HepG2 (cell line): Measurements from ENCODE around the gene PREX1. TPM values are rescaled to one million over a fixed set of nuclear protein-coding genes. Genes with fewer than 3 reads are reported as not detected.

Experiments
- BCL6 ChIP-seq: IDR thresholded peaks from 2 replicates; pipeline ENCODE4 v1.6.1; 2016; ENCODE audit warnings: missing genetic modification reagents, missing compliant biosample characterization
- IRF2 ChIP-seq: IDR thresholded peaks from 2 replicates; pipeline ENCODE4 v1.6.1; 2018; ENCODE audit warnings: missing genetic modification reagents, missing compliant biosample characterization
- KLF16 ChIP-seq, 2 experiments: sonication (generic) in 1 of 2; formaldehyde crosslinking in 1 of 2; IDR thresholded peaks; 2 replicates each; pipeline versions ENCODE4 v1.6.1 to v1.8.0; 2016 to 2023; ENCODE audit warnings: missing genetic modification reagents in 2 of 2, missing compliant biosample characterization in 1 of 2
- KMT2A ChIP-seq: sonication (generic); formaldehyde crosslinking; IDR thresholded peaks from 2 replicates; pipeline ENCODE4 v1.4.0; 2020; ENCODE audit warnings: missing genetic modification reagents
- MAX ChIP-seq: IDR thresholded peaks from 2 replicates; pipeline ENCODE4 v1.6.1; 2012; ENCODE audit warnings: inconsistent platforms
- MTA1 ChIP-seq: sonication (generic); formaldehyde crosslinking; IDR thresholded peaks from 2 replicates; pipeline ENCODE4 v1.4.0; 2020; ENCODE audit warnings: missing genetic modification reagents, mild to moderate bottlenecking, borderline replicate concordance
- SMC3 ChIP-seq: IDR thresholded peaks from 2 replicates; pipeline ENCODE4 v1.6.1; 2011; ENCODE audit warnings: low read length, improper control_type of control experiment
- SOX5 ChIP-seq: IDR thresholded peaks from 2 replicates; pipeline ENCODE4 v1.6.1; 2016; ENCODE audit warnings: borderline replicate concordance
- THAP9 ChIP-seq: sonication (generic); formaldehyde crosslinking; IDR thresholded peaks from 2 replicates; pipeline ENCODE4; 2020; ENCODE audit warnings: missing genetic modification reagents, mild to moderate bottlenecking, borderline replicate concordance
- ZBTB10 ChIP-seq: sonication (generic); formaldehyde crosslinking; IDR thresholded peaks from 2 replicates; pipeline ENCODE4 v1.4.0; 2020; ENCODE audit warnings: missing genetic modification reagents, borderline replicate concordance
- ZFAT ChIP-seq: sonication (generic); formaldehyde crosslinking; conservative IDR thresholded peaks from 2 replicates; pipeline ENCODE4 v1.8.1; 2023; ENCODE audit warnings: missing genetic modification reagents, inconsistent platforms
- ZFP37 ChIP-seq: sonication (generic); formaldehyde crosslinking; IDR thresholded peaks from 2 replicates; pipeline ENCODE4 v1.4.0; 2020; ENCODE audit warnings: missing genetic modification reagents, borderline replicate concordance
- ZIK1 ChIP-seq: sonication (generic); formaldehyde crosslinking; IDR thresholded peaks from 2 replicates; pipeline ENCODE4 v1.5.0; 2020; ENCODE audit warnings: mild to moderate bottlenecking, low read depth, missing genetic modification reagents, borderline replicate concordance
- ZNF343 ChIP-seq: sonication (generic); formaldehyde crosslinking; IDR thresholded peaks from 2 replicates; pipeline ENCODE4 v1.4.0; 2020; ENCODE audit warnings: mild to moderate bottlenecking, missing genetic modification reagents
- ZNF556 ChIP-seq: sonication (generic); formaldehyde crosslinking; IDR thresholded peaks from 2 replicates; pipeline ENCODE4 v1.4.0; 2020; ENCODE audit warnings: mild to moderate bottlenecking, missing genetic modification reagents, borderline replicate concordance
- ZNF616 ChIP-seq: sonication (generic); formaldehyde crosslinking; IDR thresholded peaks from 2 replicates; pipeline ENCODE4 v1.5.0; 2020; ENCODE audit warnings: low read depth, mild to moderate bottlenecking, missing genetic modification reagents
- polyA plus RNA-seq, 8 experiments: library from polyadenylated mRNA; depleted of rRNA in 3 of 8; stranded (reverse) in 7 of 8; unstranded in 1 of 8; fragments of >200 nt; fragmentation: Illumina TruSeq in 4 of 8; extraction: Trizol in 4 of 8; gene quantifications; 2 replicates each; pipeline versions ENCODE4 v1.2.1 to v1.2.3, GENCODE V29; 2011 to 2016; ENCODE audit warnings: low read depth in 4 of 8, missing spikeins in 1 of 8, mixed read lengths in 1 of 8; ENCODE audit not compliant: insufficient read depth in 1 of 8
- total RNA-seq, 5 experiments: library from RNA; depleted of rRNA; stranded (reverse); fragments of >200 nt; fragmentation: Illumina TruSeq; extraction: Trizol; gene quantifications; 2 replicates each; pipeline ENCODE4 v1.2.3, GENCODE V29; 2016; ENCODE audit warnings: low read depth in 1 of 5
- TF ChIP-seq, protein P1 (sequence below): sonication (generic); formaldehyde crosslinking; IDR thresholded peaks from 2 replicates; pipeline ENCODE4 v1.4.0; 2020; ENCODE audit warnings: missing genetic modification reagents, mild to moderate bottlenecking, borderline replicate concordance
- TF ChIP-seq, protein P2 (sequence below): sonication (generic); formaldehyde crosslinking; IDR thresholded peaks from 2 replicates; pipeline ENCODE4 v1.5.0; 2020; ENCODE audit warnings: missing genetic modification reagents

The PREX1 gene
- total and polyA plus RNA-seq, 2 of the 13 experiments (the other 11 are each of a cell fraction or from before 2014, with no cell fraction given), result 0.02 to 0.04 TPM

DNA sequence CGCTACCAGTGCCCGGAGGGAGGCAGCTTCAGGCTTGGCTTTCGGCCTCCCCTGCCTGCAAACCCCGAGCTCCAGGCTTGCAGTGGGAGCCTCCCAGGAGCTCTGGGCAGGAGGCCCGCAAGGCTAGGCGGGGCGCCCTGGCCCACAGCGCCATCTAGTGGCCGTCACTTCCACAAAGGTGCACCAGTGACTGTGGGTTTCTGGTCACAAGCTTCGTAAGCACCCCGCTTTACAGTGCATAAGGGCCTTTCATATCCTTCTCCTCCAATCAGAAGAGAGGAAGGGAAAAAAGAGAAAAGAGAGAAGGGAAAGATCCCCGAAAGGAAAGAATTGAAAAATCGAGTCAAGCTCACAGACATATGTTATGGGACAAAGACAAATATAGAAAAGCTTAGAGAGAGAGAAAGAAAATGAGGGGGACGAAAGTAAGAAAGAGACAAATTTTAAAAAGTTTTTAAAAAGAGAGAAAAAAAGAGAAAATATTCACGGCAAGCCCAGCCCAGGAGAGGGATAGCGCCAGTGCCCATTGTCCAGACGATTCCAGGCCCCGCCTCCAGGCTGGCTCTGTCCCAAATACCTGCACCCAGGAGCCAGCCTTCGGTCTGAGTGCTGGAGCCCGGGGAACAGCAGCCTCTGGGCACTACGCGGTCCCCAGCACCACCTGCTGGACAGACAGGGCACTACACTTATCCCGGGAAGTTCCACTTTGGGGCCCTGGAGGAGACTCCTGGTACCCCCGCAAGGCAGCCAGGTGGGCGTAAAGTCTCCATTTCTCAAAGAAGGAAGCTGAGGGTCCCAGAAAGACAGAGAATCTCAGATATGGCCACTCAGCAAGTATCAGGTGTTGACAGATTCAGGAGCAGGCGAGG, 207.1 kb downstream of the PREX1 start (continued):
- TF ChIP-seq ZBTB10 (no peak), ZNF343 (CRISPR knock-in tag) (0 out of 2 replicates have a peak, but pooled peaks have one; percentile 34), ZNF616 (no peak), MTA1 (CRISPR knock-in tag) (peak; percentile 29; the same call in 1 of the 2 replicates), BCL6 (CRISPR knock-in tag) (peak; percentile 7; the same call in 1 of the 2 replicates), ZIK1 (CRISPR knock-in tag) (no peak), ZFP37 (CRISPR knock-in tag) (peak; percentile 36; the same call in 1 of the 2 replicates), THAP9 (CRISPR knock-in tag) (no peak), IRF2 (CRISPR knock-in tag) (0 out of 2 replicates have a peak, but pooled peaks have one; percentile 15), ZNF556 (CRISPR knock-in tag) (peak; percentile 21; the same call in 1 of the 2 replicates), SOX5 (CRISPR knock-in tag) (peak; percentile 31; the same call in 1 of the 2 replicates), KMT2A (CRISPR knock-in tag) (peak; percentile 43; the same call in 1 of the 2 replicates), KLF16 (CRISPR knock-in tag; IDR thresholded peaks at IDR 0.05) (peak in 1 of 2 experiments; percentile 72; a peak in 2 of 4 replicates), ZFAT (CRISPR knock-in tag) (no peak), SMC3 (peak; percentile 91), MAX (no peak; the same call in 1 of the 2 replicates)
- TF ChIP-seq, protein P1, sequence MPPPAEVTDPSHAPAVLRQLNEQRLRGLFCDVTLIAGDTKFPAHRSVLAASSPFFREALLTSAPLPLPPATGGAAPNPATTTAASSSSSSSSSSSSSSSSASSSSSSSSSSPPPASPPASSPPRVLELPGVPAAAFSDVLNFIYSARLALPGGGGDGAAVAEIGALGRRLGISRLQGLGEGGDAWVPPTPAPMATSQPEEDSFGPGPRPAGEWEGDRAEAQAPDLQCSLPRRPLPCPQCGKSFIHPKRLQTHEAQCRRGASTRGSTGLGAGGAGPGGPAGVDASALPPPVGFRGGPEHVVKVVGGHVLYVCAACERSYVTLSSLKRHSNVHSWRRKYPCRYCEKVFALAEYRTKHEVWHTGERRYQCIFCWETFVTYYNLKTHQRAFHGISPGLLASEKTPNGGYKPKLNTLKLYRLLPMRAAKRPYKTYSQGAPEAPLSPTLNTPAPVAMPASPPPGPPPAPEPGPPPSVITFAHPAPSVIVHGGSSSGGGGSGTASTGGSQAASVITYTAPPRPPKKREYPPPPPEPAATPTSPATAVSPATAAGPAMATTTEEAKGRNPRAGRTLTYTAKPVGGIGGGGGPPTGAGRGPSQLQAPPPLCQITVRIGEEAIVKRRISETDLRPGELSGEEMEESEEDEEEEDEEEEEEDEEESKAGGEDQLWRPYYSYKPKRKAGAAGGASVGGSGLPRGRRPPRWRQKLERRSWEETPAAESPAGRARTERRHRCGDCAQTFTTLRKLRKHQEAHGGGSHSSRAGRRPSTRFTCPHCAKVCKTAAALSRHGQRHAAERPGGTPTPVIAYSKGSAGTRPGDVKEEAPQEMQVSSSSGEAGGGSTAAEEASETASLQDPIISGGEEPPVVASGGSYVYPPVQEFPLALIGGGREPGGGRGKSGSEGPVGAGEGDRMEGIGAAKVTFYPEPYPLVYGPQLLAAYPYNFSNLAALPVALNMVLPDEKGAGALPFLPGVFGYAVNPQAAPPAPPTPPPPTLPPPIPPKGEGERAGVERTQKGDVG (CRISPR knock-in tag), result no peak
- TF ChIP-seq, protein P2, sequence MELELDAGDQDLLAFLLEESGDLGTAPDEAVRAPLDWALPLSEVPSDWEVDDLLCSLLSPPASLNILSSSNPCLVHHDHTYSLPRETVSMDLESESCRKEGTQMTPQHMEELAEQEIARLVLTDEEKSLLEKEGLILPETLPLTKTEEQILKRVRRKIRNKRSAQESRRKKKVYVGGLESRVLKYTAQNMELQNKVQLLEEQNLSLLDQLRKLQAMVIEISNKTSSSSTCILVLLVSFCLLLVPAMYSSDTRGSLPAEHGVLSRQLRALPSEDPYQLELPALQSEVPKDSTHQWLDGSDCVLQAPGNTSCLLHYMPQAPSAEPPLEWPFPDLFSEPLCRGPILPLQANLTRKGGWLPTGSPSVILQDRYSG (CRISPR knock-in tag), result peak; percentile 41; the same call in 1 of the 2 replicates
